Muscle layer of duodenum (tissue), 2 donors: ENCODE data around the gene REL.

Source experiments
- H3K27ac ChIP-seq: one replicate; pipeline ENCODE4 v1.7.0; 2013; ENCODE audit warnings: mild to moderate bottlenecking, low read length
- H3K27me3 ChIP-seq: one replicate; pipeline ENCODE4 v1.7.0; 2013; ENCODE audit warnings: low read depth, mild to moderate bottlenecking, control low read depth, low read length
- H3K36me3 ChIP-seq, 2 donors: one replicate each; pipeline ENCODE4 v1.7.0; 2013; ENCODE audit warnings: low read length in 2 of 2, control low read depth in 1 of 2, mild to moderate bottlenecking in 1 of 2; ENCODE audit not compliant: insufficient read depth in 2 of 2, control insufficient read depth in 1 of 2
- H3K4me1 ChIP-seq, 2 donors: one replicate each; pipeline ENCODE4 v1.7.0; 2013; ENCODE audit warnings: low read length in 2 of 2, mild to moderate bottlenecking in 2 of 2, control low read depth in 1 of 2, moderate library complexity in 1 of 2; ENCODE audit not compliant: insufficient read depth in 2 of 2, control insufficient read depth in 1 of 2
- H3K4me3 ChIP-seq, 2 donors: one replicate each; pipeline ENCODE4 v1.7.0; 2013; ENCODE audit warnings: low read length in 2 of 2, low read depth in 1 of 2, mild to moderate bottlenecking in 1 of 2
- H3K9me3 ChIP-seq, 2 donors: one replicate each; pipeline ENCODE4 v1.7.0; 2013; ENCODE audit warnings: low read length in 2 of 2, control low read depth in 1 of 2, mild to moderate bottlenecking in 1 of 2; ENCODE audit not compliant: control insufficient read depth in 1 of 2
- donor health status: healthy.

REL gene

GRCh38 chr2:60881047-60881932, at the start of gene REL:
Gene REL (plus strand): TSS chr2:60881574. CDS start chr2:60881841, 267 bp downstream.
- peaks cover 0 to 8% of the 10 kb centered on the region in 2 donors for H3K36me3 ChIP-seq
- H3K9me3 ChIP-seq: no peaks in the 10 kb centered on the region
- peak within 1 kb of the TSS; percentile 86 to 98 for H3K4me3 ChIP-seq
- no peaks in the 10 kb centered on the region for H3K27me3 ChIP-seq
- H3K4me1 ChIP-seq: peaks cover 13 to 16% of the 10 kb centered on the region in 2 donors
- peak within 1 kb of the TSS; percentile 99 for H3K27ac ChIP-seq

DNA sequence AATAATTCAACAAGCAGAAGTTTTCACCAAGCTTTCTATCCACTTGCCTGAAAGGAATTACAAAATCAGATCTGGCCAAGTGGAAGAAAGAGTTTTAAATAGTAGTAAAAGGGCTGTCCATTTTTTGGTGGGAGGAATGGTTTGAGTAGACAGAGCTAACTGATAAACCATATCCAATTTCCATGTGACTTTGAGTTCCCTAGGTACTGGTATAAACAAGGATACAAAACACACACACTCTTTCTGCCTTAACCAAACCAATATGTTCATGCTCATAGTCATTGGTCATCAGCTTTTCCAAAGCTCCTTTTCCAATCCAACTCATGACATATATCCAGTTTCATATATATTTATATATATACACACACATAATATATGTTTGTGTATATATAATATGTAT, 49.5 kb upstream of the REL start:
- no peaks in the 10 kb centered on the region for H3K4me1 ChIP-seq
- no peaks in the 10 kb centered on the region for H3K27me3 ChIP-seq
- H3K36me3 ChIP-seq: no peaks in the 10 kb centered on the region
- H3K9me3 ChIP-seq: no peaks in the 10 kb centered on the region
- no peak overlapping the region for H3K4me3 ChIP-seq
- H3K27ac ChIP-seq: no peak overlapping the region

- Histone ChIP-seq H3K9me3 (no peaks in the 10 kb centered on the region), H3K36me3 (no peaks in the 10 kb centered on the region), H3K27me3 (no peaks in the 10 kb centered on the region), H3K4me1 (no peaks in the 10 kb centered on the region), H3K4me3 (no peak overlapping the region), H3K27ac (no peak overlapping the region)
Observed at GRCh38 chr2:60832621-60833020, 48.8 kb upstream of the REL start.

DNA sequence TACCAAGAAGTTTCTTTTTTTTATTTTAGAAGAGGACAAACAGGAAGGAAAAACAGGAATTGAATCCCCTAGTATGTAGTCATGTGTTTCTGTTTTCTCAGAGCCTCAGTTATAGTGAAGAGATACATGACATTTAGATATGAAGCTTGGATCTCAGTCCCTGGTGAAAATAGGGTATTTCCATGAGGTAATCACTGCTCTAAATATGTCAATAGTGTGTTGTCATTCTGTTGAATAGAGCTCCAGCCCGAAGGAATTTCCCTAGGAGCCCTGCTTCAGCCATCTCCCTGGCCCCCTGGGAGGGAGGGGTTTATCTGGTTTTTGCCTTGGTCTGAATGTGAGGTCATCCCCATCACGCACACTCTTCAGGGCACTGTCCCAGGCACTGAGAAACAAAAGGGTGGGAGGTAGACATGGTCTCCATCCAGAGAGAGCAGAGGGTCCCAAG, 47.1 kb upstream of the REL start:
- no peaks in the 10 kb centered on the region for H3K4me1 ChIP-seq
- no peaks in the 10 kb centered on the region for H3K27me3 ChIP-seq
- no peaks in the 10 kb centered on the region for H3K36me3 ChIP-seq
- H3K4me3 ChIP-seq: no peak overlapping the region
- no peak overlapping the region for H3K27ac ChIP-seq
- no peaks in the 10 kb centered on the region for H3K9me3 ChIP-seq

- H3K27me3 ChIP-seq: no peaks in the 10 kb centered on the region
- H3K36me3 ChIP-seq: no peaks in the 10 kb centered on the region
- H3K9me3 ChIP-seq: no peaks in the 10 kb centered on the region
- H3K4me3 ChIP-seq: no peak overlapping the region
- H3K4me1 ChIP-seq: no peaks in the 10 kb centered on the region
- no peak overlapping the region for H3K27ac ChIP-seq
Observed at GRCh38 chr2:60836491-60836890, 44.9 kb upstream of the REL start.

DNA sequence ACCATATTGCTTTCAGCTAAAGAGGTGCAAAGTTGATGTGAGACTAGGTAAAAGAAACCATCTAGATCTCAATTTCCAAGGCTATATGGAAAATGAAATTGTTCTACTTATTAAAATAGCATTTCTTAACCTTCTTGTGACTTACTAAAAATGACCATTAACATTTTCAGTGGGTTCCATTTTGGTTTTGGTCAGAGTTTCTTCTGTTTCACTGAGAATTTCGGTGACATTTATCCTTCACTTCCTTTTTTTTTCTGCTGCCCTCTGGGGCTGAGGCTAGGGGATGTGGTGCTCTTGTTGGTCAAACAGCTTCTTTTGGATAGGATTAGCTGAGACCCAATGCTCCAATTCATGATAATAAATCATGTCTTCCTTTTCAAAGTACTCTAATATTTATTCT, 44.3 kb upstream of the REL start:
- H3K9me3 ChIP-seq: no peaks in the 10 kb centered on the region
- no peak overlapping the region for H3K27ac ChIP-seq
- H3K27me3 ChIP-seq: no peaks in the 10 kb centered on the region
- no peaks in the 10 kb centered on the region for H3K4me1 ChIP-seq
- no peak overlapping the region for H3K4me3 ChIP-seq
- no peaks in the 10 kb centered on the region for H3K36me3 ChIP-seq

GRCh38 chr2:60838481-60838880, 42.9 kb upstream of the REL start:
- no peaks in the 10 kb centered on the region for H3K9me3 ChIP-seq
- H3K36me3 ChIP-seq: no peaks in the 10 kb centered on the region
- H3K27ac ChIP-seq: no peak overlapping the region
- H3K4me1 ChIP-seq: no peaks in the 10 kb centered on the region
- no peaks in the 10 kb centered on the region for H3K27me3 ChIP-seq
- H3K4me3 ChIP-seq: no peak overlapping the region

- Histone ChIP-seq H3K36me3 (no peaks in the 10 kb centered on the region), H3K4me3 (no peak overlapping the region)
Observed at GRCh38 chr2:60839126-60839813, 42.1 kb upstream of the REL start.

DNA sequence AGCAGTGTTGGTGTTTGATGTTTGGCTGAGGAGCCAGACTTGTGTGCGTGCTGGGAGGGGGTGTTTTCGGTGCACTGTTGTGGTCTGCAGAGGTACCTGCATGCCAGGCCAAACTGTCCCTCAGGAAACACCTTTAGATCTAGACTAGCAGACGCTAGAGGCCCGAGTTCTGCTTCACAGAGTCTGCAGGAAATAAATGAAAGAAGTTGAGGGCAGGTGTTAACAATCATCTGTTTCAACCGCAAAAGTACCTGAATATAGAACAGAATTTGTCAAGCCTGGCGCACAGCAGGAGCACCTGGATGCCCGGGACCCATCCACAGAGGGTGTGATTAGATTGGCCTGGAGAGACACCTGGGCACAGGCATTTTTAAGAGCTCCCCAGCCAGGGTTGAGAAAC, 40.5 kb upstream of the REL start:
- no peaks in the 10 kb centered on the region for H3K9me3 ChIP-seq
- H3K36me3 ChIP-seq: no peaks in the 10 kb centered on the region
- H3K4me3 ChIP-seq: no peak overlapping the region
- no peaks in the 10 kb centered on the region for H3K27me3 ChIP-seq
- no peak overlapping the region for H3K27ac ChIP-seq
- H3K4me1 ChIP-seq: no peaks in the 10 kb centered on the region

More at GRCh38 chr2:60839126-60839813, 42.1 kb upstream of the REL start:
- no peaks in the 10 kb centered on the region for H3K4me1 ChIP-seq
- no peaks in the 10 kb centered on the region for H3K27me3 ChIP-seq
- no peaks in the 10 kb centered on the region for H3K9me3 ChIP-seq
- no peak overlapping the region for H3K27ac ChIP-seq

GRCh38 chr2:60843006-60843405, 38.4 kb upstream of the REL start:
- no peak overlapping the region for H3K27ac ChIP-seq
- no peaks in the 10 kb centered on the region for H3K27me3 ChIP-seq
- no peaks in the 10 kb centered on the region for H3K36me3 ChIP-seq
- H3K9me3 ChIP-seq: no peaks in the 10 kb centered on the region
- no peaks in the 10 kb centered on the region for H3K4me1 ChIP-seq
- no peak overlapping the region for H3K4me3 ChIP-seq

GRCh38 chr2:60844105-60844504, 37.3 kb upstream of the REL start:
- Histone ChIP-seq H3K9me3 (no peaks in the 10 kb centered on the region), H3K36me3 (no peaks in the 10 kb centered on the region), H3K4me1 (no peaks in the 10 kb centered on the region)

More at GRCh38 chr2:60844105-60844504, 37.3 kb upstream of the REL start:
- Histone ChIP-seq H3K27ac (no peak overlapping the region), H3K4me3 (no peak overlapping the region), H3K27me3 (no peaks in the 10 kb centered on the region)
